SU-DHL-6 (cell line): Measurements from ENCODE around the gene RPL39L.

Experiments used
- CTCF ChIP-seq: fragments of 200-600 bp; sonication (generic); IDR thresholded peaks from one replicate; pipeline ENCODE4 v1.5.1; 2017; ENCODE audit warnings: antibody characterized with exemption, mild to moderate bottlenecking, low read length, moderate library complexity; ENCODE audit not compliant: insufficient read depth, poor library complexity, severe bottlenecking
- EZH2phosphoT487 ChIP-seq: fragments of 200-600 bp; sonication (generic), shearing (Covaris generic); conservative IDR thresholded peaks from 2 replicates; pipeline ENCODE4 v1.6.1; 2018; ENCODE audit warnings: mild to moderate bottlenecking, antibody characterized with exemption, low read length, moderate library complexity, mixed read lengths

DNA sequence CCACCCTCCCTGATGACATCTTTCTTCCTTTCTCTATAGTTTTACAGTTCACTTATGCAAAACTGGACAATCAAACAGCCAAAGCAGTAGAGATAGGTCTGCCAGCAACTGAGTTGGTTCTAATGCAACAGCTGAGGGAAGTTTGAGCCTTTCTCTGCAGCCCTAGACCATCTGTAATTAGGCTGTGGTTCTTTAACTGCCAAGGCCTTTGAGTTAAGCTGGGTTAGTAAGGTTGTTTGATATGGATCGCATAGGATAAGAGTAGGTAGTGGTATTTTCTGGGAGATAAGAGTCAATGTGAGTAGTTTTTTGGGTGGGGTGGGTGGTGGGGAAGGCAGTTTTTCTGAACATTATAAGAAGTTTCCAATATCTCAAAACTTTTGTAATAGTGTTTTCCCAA, 3.0 kb downstream of the RPL39L start:
- TF ChIP-seq CTCF (no peak), EZH2phosphoT487 (no peak)
